K562 (cell line): Measurements from ENCODE around the gene LMAN2. TPM values are rescaled to one million over a fixed set of nuclear protein-coding genes. Genes with fewer than 3 reads are reported as not detected.

Experiments
- NRF1 ChIP-seq, 2 experiments: fragments of 450-650 bp; IDR thresholded peaks in 1 of 2; conservative IDR thresholded peaks in 1 of 2; 2 replicates each; pipeline ENCODE4 v1.6.1; 2014; ENCODE audit warnings: mild to moderate bottlenecking in 2 of 2
- POLR2AphosphoS5 ChIP-seq: IDR thresholded peaks from 2 replicates; pipeline ENCODE4 v1.6.1; 2011; ENCODE audit warnings: mild to moderate bottlenecking, low read depth, low read length, moderate library complexity; ENCODE audit not compliant: control insufficient read depth, insufficient read depth
- TAF1 ChIP-seq: IDR thresholded peaks from 2 replicates; pipeline ENCODE4 v1.6.1; 2011; ENCODE audit warnings: mild to moderate bottlenecking, low read length, moderate library complexity; ENCODE audit not compliant: insufficient read depth, control insufficient read depth, severe bottlenecking; ENCODE audit errors: extremely low read depth
- TCFL5 ChIP-seq: fragments of 250-450 bp; sonication (Bioruptor Pico); conservative IDR thresholded peaks from 2 replicates; pipeline ENCODE4 v1.6.1; 2021; ENCODE audit warnings: mild to moderate bottlenecking, moderate library complexity, matching md5 sums
- TOE1 ChIP-seq, 2 experiments: fragments of 450-650 bp in 1 of 2; sonication (generic) in 1 of 2; formaldehyde crosslinking in 1 of 2; IDR thresholded peaks; 2 replicates each; pipeline versions ENCODE4 v1.7.1 to v1.8.0; 2016 to 2022; ENCODE audit warnings: borderline replicate concordance in 2 of 2, mild to moderate bottlenecking in 2 of 2, antibody characterized with exemption in 1 of 2, inconsistent platforms in 1 of 2, low read depth in 1 of 2, missing genetic modification reagents in 1 of 2, moderate library complexity in 1 of 2
- ZBTB8A ChIP-seq: fragments of 450-650 bp; IDR thresholded peaks from 2 replicates; pipeline ENCODE4 v1.6.1; 2018; ENCODE audit warnings: mild to moderate bottlenecking, moderate library complexity; ENCODE audit not compliant: partially characterized antibody
- ZNF224 ChIP-seq: sonication (generic); formaldehyde crosslinking; IDR thresholded peaks from 2 replicates; pipeline ENCODE4 v1.8.0; 2022; ENCODE audit warnings: mild to moderate bottlenecking, missing genetic modification reagents
- polyA plus RNA-seq, 8 experiments: library from polyadenylated mRNA; depleted of rRNA in 4 of 8; stranded (reverse) in 5 of 8; unstranded in 3 of 8; fragments of >200 nt; fragmentation: Nextera tagmentation in 2 of 8; fragmentation: Illumina TruSeq in 1 of 8; extraction: Ambion mirVana in 2 of 8; extraction: Trizol in 1 of 8; gene quantifications; 2 replicates each; pipeline versions ENCODE4 v1.2.1 to v1.2.3, GENCODE V29; 2011 to 2014; ENCODE audit warnings: inconsistent platforms in 1 of 8, missing spikeins in 1 of 8
- total RNA-seq, 7 experiments: library from RNA; depleted of rRNA in 6 of 7; stranded (reverse); fragments of >200 nt in 6 of 7; fragmentation: Illumina TruSeq in 2 of 7; extraction: Trizol in 2 of 7; gene quantifications; 2 replicates each; pipeline versions ENCODE4 v1.2.1 to v1.2.3, GENCODE V29; 2011 to 2021; ENCODE audit warnings: low replicate concordance in 1 of 7
- TF ChIP-seq, protein P1 (sequence below): sonication (generic); formaldehyde crosslinking; IDR thresholded peaks from 2 replicates; pipeline ENCODE4 v1.8.1; 2023; ENCODE audit warnings: mild to moderate bottlenecking, missing genetic modification reagents
- TF ChIP-seq, protein P2 (sequence below): sonication (generic); formaldehyde crosslinking; IDR thresholded peaks from 2 replicates; pipeline ENCODE4 v1.8.1; 2023; ENCODE audit warnings: mild to moderate bottlenecking, missing genetic modification reagents
- TF ChIP-seq, protein P3 (sequence below): fragments of 250-450 bp; sonication (Bioruptor Pico); IDR thresholded peaks from 2 replicates; pipeline ENCODE4 v1.5.0; 2021; ENCODE audit warnings: mild to moderate bottlenecking, moderate library complexity
- TF ChIP-seq, protein P4 (sequence below), 3 experiments: fragments of 200-800 bp in 1 of 3; sonication (Bioruptor generic) in 1 of 3; sonication (generic) in 1 of 3; formaldehyde crosslinking in 1 of 3; IDR thresholded peaks; 2 replicates each; pipeline versions ENCODE4 v1.6.1 to v1.8.0; 2016 to 2022; ENCODE audit warnings: mild to moderate bottlenecking in 2 of 3, missing compliant biosample characterization in 2 of 3, missing genetic modification characterization in 2 of 3, missing genetic modification reagents in 1 of 3

The LMAN2 gene
- total and polyA plus RNA-seq, 9 of the 15 experiments (the other 6 are each of a cell fraction or from before 2014, with no cell fraction given), result 2.7 to 254 (median 136) TPM

DNA sequence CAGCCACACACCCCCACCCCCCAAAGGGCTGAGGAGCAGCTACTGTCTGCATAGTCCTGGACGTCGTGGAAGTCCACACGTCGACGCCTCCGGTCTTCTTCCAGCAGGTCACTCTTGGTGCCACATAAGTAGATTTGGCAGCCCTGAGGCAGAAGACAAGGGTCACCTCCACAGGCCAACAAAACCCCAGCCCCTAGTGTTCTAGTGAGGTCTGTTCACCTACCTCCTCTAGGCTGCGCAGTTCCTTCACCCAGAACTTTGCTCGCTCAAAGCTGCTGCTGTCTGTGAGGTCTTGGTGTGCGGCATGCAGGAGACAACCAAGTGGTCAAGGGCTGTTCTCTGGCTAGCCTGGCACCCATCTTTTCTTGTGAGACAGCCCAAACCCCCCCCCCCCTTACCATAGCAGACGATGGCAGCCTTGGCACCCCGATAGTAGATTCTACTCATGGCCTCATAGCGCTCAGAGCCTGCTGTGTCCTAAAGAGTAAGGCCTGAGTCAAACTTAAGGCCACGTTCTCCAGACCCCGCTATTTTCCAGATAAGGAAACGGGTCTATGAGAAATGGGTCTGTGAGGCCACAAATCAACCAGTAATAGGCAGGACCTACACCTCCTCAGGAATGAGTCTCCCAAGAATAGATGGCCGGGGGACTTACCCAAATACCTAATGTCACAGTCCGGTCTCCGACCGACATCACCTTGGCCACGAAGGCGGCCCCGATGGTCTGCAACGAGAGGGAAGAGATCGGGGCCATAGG, 48.9 kb downstream of the LMAN2 start (continued):
- TF ChIP-seq TOE1 (IDR thresholded peaks at IDR 0.05; ENCODE audit: borderline replicate concordance) (no peak), TOE1 (CRISPR knock-in tag; IDR thresholded peaks at IDR 0.05; ENCODE audit: borderline replicate concordance, low read depth) (no peak), TCFL5 (CRISPR knock-in tag) (no peak), ZBTB8A (no peak), TAF1 (peak; percentile 39), POLR2AphosphoS5 (no peak), ZNF224 (CRISPR knock-in tag) (no peak), NRF1 (conservative IDR thresholded peaks at IDR 0.05 in 1 of 2, IDR thresholded peaks at IDR 0.05 in 1 of 2) (peak; percentile 56 to 63)
- TF ChIP-seq, protein P1, sequence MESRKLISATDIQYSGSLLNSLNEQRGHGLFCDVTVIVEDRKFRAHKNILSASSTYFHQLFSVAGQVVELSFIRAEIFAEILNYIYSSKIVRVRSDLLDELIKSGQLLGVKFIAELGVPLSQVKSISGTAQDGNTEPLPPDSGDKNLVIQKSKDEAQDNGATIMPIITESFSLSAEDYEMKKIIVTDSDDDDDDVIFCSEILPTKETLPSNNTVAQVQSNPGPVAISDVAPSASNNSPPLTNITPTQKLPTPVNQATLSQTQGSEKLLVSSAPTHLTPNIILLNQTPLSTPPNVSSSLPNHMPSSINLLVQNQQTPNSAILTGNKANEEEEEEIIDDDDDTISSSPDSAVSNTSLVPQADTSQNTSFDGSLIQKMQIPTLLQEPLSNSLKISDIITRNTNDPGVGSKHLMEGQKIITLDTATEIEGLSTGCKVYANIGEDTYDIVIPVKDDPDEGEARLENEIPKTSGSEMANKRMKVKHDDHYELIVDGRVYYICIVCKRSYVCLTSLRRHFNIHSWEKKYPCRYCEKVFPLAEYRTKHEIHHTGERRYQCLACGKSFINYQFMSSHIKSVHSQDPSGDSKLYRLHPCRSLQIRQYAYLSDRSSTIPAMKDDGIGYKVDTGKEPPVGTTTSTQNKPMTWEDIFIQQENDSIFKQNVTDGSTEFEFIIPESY, result 0 out of 2 replicates have a peak, but pooled peaks have one; percentile 26
- TF ChIP-seq, protein P2, sequence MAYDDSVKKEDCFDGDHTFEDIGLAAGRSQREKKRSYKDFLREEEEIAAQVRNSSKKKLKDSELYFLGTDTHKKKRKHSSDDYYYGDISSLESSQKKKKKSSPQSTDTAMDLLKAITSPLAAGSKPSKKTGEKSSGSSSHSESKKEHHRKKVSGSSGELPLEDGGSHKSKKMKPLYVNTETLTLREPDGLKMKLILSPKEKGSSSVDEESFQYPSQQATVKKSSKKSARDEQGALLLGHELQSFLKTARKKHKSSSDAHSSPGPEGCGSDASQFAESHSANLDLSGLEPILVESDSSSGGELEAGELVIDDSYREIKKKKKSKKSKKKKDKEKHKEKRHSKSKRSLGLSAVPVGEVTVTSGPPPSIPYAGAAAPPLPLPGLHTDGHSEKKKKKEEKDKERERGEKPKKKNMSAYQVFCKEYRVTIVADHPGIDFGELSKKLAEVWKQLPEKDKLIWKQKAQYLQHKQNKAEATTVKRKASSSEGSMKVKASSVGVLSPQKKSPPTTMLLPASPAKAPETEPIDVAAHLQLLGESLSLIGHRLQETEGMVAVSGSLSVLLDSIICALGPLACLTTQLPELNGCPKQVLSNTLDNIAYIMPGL (CRISPR knock-in tag), result no peak
- TF ChIP-seq, protein P3, sequence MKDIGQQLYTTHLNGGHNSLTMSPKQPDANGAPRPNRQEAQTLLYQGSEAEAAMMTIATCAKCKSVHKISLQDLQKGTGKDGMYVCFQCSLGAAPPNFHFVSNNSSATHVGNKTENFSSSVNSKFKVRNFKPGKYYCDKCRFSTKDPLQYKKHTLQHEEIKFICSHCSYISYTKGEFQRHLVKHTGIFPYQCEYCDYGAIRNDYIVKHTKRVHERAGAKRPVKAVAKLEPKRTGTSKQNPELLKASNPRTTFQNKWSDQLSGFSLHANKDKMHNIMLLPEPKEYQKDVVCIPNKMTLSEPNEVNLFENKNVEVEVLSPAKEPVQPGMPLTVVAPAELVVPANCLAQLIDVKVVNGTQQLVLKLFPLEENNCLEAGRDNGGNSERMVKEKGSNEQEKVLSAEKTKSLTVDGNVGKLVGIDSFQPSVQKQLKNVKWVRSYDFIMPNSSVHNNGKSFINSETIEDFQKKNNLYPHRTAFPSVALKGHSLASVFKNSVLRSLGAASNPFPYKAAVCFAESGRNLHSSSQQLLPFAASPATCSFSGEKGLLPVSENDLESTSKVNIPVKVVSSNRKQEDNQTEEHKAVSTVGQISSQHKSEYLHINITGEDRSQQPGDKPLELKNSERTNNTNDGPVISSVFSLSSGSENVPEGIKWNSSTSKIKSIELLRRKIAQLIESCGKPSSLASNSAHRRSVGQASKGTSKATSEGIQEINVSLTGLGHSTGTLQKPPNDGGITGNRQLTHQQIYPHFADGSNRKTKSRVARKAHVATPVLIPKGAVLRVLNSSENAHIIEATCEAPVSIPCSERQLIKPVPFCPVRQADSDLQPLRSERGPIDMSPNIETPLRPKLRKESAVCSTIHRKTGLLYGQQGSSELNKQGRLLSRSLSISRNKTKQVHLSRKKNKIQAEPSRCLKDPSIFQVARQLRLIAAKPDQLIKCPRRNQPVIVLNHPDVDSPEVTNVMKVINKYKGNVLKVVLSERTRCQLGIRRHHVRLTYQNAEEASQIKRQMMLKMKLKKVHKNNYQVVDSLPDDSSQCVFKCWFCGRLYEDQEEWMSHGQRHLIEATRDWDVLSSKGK (CRISPR knock-in tag), result no peak
- TF ChIP-seq, protein P4, sequence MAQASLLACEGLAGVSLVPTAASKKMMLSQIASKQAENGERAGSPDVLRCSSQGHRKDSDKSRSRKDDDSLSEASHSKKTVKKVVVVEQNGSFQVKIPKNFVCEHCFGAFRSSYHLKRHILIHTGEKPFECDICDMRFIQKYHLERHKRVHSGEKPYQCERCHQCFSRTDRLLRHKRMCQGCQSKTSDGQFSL (CRISPR knock-in tag; IDR thresholded peaks at IDR 0.05), result peak; percentile 74; the same call in 1 of the 2 replicates
- TF ChIP-seq, protein P4 (tag; IDR thresholded peaks at IDR 0.05), result no peak
